HG03097 (cell line): ENCODE measurements around the gene IVD.

Source experiments
- ATAC-seq: cut with Tn5 transposase; IDR thresholded peaks from one replicate; pipeline ENCODE4 v1.9.1; 2021; ENCODE audit not compliant: unreplicated experiment, low FRiP score

Gene IVD

GRCh38 chr15:40405501-40406381 is at the start of gene IVD:
IVD (plus strand) TSS chr15:40405795; CDS start chr15:40405828, 33 bp downstream.
- ATAC-seq, result peak; percentile 84

DNA sequence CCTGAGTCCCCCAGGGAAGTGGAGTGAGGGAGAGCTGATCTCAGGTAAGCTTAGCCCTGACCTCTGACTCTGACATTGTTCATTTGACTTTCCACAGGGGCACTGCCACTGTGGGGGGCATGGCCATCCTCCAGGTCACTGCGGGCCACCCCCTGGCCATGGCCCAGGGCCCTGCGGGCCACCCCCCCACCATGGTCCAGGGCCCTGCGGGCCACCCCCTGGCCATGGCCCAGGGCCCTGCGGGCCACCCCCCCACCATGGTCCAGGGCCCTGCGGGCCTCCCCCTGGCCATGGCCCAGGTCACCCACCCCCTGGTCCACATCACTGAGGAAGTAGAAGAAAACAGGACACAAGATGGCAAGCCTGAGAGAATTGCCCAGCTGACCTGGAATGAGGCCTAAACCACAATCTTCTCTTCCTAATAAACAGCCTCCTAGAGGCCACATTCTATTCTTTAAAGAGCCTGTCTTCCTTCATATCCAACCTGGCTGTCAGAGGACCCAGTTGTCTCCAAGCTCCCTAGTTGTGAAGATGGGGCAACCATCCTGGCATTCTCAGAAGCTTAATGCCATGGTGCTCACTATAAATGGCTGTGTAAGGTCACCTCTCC is 49.5 kb upstream of the IVD start:
- ATAC-seq, result no peak

DNA sequence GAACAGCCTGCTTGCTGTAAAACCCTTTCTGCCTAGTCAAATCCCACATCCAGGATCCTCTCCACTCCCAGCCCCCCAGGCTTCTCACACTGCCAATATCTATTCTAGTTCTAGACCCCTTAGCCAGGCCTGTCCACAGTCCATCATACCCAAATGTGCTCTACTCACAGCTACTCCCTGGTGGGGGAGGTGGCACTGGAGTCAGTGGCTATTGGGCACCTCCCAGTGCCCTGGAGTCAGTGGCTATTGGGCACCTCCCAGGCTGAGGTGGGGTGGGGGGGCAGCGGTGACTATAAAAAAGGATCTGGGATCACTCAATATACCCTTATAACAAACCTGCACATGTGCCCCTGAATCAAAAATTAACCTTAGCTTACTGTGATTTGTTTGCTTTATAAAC is 48.3 kb upstream of the IVD start:
- no peak for ATAC-seq

DNA sequence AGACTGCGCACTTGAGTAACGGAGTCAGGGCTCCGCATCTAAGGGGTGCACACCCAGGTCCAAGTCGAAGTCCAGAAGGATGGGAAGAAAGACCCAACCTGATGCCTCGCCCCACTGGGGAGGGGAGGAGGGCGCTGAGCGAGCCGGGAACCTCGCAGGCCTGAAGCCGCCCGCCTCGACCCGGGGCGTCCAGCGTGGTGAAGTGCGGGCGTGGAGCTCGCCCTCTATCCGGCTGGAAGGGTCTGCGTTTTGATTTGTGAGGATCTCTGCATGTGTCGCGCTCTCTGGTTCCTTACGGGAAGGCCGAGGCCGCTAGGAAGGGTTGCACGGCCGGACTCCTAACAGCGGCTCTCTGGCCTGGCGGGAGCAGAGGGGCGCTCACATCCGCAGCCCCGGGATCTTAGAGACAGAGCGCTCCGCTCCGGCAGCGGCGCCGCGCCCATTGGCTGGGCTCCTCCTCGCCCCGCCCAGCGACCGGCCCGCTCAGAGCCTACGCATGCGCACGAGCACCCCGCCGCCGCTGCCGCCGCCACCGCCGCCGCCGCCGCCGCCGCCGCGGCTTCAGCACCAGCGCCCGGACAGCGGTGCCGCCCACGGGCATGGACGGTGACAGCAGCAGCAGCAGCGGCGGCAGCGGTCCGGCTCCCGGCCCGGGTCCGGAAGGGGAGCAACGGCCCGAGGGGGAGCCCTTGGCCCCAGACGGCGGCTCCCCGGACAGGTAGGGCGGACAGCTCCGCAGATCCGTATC is 47.7 kb upstream of the IVD start, which contains the start of gene DISP2:
Gene DISP2 (plus strand): TSS at position 497 of the 748 bp plus-strand sequence. CDS start 103 bp downstream, at position 600.
- ATAC-seq, result peak; percentile 64

DNA sequence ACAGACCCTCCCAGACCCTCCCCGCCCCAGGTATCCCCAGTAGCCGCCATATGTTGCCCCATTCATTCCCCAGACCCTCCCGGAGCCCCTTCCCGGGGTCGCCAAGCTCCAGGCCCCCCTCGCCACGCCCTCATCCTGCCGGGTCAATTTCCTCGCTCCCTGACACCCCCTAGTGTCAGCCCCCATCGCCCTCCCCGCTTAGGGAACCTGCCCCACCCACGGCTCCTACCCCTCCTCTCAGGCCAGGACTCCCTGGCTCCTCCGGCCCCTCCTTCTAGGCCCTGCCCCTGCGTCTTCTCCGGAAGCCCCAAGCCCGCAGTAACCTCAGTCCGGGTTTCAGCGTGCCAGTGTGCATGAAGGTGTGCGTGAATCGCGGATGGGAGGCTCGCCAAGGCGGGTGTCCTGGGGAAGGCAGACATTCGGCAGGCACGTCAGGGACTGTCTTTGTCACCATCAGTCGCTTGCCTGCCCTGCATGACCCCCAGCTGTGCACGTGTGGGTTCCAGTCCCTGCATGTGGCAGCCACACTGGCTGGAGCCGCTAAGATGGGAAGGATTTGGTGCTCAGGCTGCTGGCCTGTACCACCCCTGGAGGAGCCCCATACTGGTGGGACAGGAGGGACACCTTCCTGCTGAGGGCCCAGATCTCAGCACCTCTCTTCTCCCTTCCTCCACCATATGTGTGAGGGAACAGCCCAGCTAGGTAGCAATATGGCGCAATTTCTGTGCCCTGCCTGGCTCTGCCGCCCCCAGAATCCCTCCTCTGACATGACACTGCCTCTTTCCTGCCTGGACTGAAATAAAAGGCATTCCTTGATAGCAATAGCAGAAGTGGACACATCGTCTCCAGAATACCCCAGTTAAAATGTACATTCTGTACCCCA is 46.9 kb upstream of the IVD start:
- no peak for ATAC-seq

GRCh38 chr15:40360015-40360414 is 45.6 kb upstream of the IVD start:
- ATAC-seq, result no peak

DNA sequence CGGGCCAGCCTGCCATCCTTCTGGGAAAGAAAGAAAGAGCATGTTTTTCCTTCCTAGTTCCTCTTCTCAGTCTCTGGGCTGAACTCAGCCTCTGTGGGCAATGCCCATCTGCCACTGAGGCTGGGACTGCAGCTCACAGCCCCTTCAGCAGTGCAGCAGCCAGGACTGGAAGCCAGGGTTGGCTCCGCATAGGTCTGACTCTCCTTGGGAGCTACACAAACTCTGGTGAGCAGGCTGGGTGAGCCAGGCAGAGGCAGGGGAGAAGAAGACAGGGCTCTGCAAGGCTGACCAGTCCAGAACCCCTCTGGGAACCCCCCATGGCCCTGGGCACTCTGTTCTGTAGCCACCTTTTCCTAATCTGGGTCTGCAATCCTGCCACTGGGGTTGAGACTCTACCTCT is 44.0 kb upstream of the IVD start:
- no peak for ATAC-seq

GRCh38 chr15:40363611-40364010 is 42.0 kb upstream of the IVD start:
- ATAC-seq, result no peak

GRCh38 chr15:40364251-40364650 is 41.3 kb upstream of the IVD start:
- ATAC-seq, result no peak

GRCh38 chr15:40365016-40365415 is 40.6 kb upstream of the IVD start:
- no peak for ATAC-seq

DNA sequence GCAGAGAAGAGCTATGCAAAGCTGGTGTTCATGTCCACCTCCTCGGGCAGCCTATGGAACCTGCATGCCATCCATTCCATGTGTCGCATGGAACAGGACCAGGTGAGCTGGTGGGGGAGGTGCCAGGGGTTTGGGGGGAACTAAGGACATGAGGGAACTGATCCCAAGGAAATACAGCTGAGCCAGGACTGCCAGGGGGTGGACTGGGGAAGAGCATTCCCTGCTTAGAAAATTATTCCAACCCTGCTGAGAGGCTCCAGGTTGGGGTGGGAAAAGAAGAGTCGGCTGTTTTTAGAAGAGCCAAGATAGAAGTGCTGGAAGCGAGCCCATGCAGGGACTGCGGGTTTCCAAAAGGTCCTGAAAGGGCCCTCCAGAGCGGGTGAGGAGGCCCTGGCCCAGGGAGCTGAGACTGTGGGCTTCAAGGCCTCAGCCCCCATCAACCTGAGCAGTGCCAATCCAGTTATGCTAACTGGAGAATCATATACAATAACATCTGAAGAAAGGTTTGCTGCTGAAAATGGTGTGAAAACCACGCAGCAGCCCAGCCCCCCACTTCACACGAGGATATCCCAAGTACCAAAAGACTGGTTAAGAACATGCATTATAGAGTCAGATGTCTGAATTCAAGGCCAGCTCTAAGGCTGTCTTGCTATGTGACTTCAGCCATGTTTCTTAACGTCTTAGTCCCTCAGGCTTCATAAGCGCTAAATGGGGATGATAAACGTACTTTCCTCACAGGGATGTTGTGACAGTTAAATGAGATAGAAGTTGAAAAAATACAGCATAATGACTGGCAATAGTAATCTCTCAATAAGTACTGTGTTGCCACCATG is 39.8 kb upstream of the IVD start:
- ATAC-seq, result no peak

GRCh38 chr15:40366457-40367370 is 38.9 kb upstream of the IVD start:
- ATAC-seq, result no peak

GRCh38 chr15:40367371-40367685 is 38.3 kb upstream of the IVD start:
- ATAC-seq, result no peak

DNA sequence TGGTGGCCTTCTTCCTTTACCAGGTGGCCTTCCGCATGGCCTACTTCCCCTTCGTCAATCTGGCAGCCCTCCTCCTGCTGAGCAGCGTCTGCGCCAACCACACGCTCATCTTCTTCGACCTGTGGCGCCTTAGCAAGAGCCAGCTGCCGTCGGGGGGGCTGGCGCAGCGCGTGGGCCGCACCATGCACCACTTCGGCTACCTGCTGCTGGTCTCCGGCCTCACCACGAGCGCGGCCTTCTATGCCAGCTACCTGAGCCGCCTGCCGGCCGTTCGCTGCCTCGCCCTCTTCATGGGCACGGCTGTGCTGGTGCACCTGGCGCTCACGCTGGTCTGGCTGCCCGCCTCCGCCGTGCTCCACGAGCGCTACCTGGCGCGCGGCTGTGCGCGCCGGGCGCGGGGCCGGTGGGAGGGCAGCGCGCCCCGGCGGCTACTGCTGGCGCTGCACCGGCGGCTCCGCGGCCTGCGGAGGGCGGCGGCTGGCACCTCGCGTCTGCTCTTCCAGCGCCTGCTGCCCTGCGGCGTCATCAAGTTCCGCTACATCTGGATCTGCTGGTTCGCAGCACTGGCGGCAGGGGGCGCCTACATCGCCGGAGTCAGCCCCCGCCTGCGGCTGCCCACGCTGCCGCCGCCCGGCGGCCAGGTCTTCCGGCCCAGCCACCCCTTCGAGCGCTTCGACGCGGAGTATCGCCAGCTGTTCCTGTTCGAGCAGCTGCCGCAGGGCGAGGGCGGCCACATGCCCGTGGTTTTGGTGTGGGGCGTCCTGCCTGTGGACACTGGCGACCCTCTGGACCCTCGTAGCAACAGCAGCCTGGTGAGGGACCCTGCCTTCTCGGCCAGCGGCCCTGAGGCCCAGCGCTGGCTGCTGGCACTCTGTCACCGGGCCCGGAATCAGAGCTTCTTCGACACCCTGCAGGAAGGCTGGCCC is 37.6 kb upstream of the IVD start:
- ATAC-seq, result peak; percentile 75

DNA sequence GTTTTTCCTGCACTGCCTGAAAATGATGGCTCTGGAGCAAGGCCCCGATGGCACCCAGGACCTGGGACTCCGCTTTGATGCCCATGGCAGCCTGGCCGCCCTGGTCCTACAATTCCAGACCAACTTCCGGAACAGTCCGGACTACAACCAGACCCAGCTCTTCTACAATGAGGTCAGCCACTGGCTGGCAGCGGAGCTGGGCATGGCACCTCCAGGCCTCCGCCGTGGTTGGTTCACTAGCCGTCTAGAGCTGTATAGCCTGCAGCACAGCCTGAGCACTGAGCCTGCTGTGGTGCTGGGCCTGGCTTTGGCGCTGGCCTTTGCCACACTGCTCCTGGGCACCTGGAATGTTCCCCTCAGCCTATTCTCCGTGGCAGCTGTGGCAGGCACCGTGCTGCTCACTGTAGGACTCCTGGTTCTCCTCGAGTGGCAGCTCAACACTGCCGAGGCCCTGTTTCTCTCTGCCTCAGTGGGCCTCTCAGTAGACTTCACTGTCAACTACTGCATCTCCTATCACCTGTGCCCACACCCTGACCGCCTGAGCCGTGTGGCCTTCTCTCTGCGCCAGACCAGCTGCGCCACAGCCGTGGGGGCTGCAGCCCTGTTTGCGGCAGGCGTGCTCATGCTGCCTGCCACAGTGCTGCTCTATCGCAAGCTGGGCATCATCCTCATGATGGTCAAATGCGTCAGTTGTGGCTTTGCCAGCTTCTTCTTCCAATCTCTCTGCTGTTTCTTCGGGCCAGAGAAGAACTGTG is 36.7 kb upstream of the IVD start:
- ATAC-seq, result no peak

- ATAC-seq, result no peak
Measured at GRCh38 chr15:40369474-40369869, 36.1 kb upstream of the IVD start.

GRCh38 chr15:40369971-40370370 is 35.6 kb upstream of the IVD start:
- no peak for ATAC-seq
